HG03571 (cell line): ENCODE measurements around the gene DMPK.
"Not testable (repeated sequence)": the region's sequence is repeated elsewhere in the genome, so short reads cannot be mapped to it uniquely, and the experiment has no call there.

Experiments used
- ATAC-seq: cut with Tn5 transposase; IDR thresholded peaks from one replicate; pipeline ENCODE4 v1.9.1; 2021; ENCODE audit not compliant: unreplicated experiment

DMPK gene

GRCh38 chr19:45752639-45753038 lies 29.7 kb downstream of the DMPK start:
- ATAC-seq, result no peak

- ATAC-seq, result not testable (repeated sequence)
These were observed 30.8 kb downstream of the DMPK start for GRCh38 chr19:45751483-45751882.

- ATAC-seq, result no peak
These were observed 34.8 kb downstream of the DMPK start for GRCh38 chr19:45747513-45747912.

- no peak for ATAC-seq
These were observed 35.4 kb downstream of the DMPK start for GRCh38 chr19:45746866-45747265.

- no peak for ATAC-seq
These were observed 36.7 kb downstream of the DMPK start for GRCh38 chr19:45745606-45746005.

GRCh38 chr19:45742969-45743368 lies 39.3 kb downstream of the DMPK start:
- no peak for ATAC-seq

GRCh38 chr19:45739498-45740439 lies 42.5 kb downstream of the DMPK start:
- ATAC-seq, result no peak

- ATAC-seq, result no peak
These were observed 49.0 kb downstream of the DMPK start, which contains the start of gene MEIOSIN for GRCh38 chr19:45733160-45733810. TSS of gene MEIOSIN (plus strand) at chr19:45733439. CDS start at chr19:45735377, 1,938 bp downstream.

GRCh38 chr19:45730368-45731288 lies 51.7 kb downstream of the DMPK start, which contains the start of gene FBXO46:
TSS of gene FBXO46 (minus strand) at chr19:45730896. CDS start at chr19:45713495, 17,401 bp downstream.
- ATAC-seq, result peak; percentile 76

- ATAC-seq, result no peak
These were observed 52.4 kb downstream of the DMPK start for GRCh38 chr19:45729800-45730290.

GRCh38 chr19:45728683-45729082 lies 53.6 kb downstream of the DMPK start:
- ATAC-seq, result not testable (repeated sequence)

- ATAC-seq, result not testable (repeated sequence)
These were observed 62.2 kb downstream of the DMPK start for GRCh38 chr19:45720065-45720464.
